HCEC 1CT (cell line): ENCODE results near the gene GPATCH8.
"Not testable (repeated sequence)": the region's sequence is repeated elsewhere in the genome, so short reads cannot be mapped to it uniquely, and the experiment has no call there.

Source experiments
- DNase-seq: peaks from one replicate; pipeline ENCODE4 v3.0.0-alpha.2; 2017

GPATCH8 gene

DNA sequence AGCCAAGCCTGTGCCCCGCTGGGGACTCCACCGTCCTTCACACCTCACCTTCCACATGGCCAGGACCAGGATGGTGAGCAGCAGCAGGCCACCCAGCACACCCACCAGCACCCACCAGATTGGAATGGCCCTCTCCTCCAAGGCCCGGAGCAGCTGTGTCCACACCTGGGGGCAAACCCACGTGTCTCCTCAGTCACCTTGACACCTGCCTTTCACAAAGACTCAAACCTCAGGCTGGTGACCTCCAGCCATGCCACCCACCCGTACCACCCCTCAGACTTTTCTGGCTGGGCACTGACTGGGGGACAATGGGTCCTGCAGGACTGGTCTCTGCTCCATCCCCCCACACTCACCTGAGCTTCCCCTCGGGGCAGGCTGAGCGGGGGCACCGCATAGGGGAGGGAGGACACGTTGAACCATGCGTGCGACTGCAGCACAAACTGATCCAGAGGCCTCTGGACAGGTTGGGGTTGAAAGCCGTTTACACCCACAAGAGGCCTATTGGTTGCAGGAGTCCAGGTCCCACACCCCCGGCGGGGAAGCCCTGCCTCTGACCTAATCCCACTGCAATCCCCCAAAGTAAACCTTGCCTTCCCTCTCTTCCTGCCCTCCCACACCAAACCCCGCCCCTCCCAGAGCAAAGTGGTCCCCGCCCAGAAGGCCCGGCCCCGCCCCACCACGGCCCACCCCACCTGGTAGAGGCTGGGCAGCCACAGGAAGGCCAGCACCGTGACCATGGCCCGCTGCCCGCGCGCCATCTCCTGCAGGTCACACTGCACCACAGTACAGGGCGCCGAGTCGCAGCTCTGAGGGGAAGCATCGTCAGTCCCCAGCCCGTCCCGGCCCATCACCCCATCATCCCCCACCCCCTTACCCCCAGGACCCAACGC lies 128.7 kb downstream of the GPATCH8 start:
- DNase-seq, result no peak

DNA sequence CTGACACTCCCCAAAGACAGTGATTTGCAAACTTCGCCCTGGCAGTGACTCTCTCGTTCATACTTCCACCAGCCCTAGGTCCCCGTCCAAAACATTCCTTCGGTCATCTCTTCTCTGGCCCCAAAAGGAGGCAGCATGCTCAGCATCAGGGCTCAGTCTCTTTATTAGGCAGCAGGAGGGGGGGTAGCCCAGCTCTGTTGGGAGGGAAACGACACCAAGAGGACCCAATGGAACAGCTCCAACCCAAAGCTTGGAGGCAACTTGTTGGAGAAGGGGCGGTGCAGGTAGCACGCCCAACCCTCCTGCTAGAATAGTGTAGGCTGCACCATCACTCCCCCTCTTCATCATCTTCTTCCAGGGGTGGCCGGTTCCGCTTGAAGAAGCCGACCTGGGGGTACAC lies 131.2 kb downstream of the GPATCH8 start:
- DNase-seq, result no peak

DNA sequence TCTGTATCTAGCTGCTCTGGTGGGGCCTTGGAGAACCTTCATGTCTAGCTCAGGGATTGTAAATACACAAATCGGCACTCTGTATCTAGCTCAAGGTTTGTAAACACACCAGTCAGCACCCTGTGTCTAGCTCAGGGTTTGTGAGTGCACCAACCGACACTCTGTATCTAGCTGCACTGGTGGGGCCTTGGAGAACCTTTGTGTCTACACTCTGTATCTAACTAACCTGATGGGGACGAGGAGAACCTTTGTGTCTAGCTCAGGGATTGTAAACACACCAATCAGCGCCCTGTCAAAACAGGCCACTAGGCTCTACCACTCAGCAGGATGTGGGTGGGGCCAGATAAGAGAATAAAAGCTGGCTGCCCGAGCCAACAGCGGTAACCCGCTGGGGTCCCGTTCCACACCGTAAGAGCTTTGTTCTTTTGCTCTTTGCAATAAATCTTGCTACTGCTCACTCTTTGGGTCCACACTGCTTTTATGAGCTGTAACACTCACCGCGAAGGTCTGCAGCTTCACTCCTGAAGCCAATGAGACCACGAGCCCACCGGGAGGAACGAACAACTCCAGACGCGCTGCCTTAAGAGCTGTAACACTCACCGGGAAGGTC lies 133.7 kb downstream of the GPATCH8 start:
- DNase-seq, result not testable (repeated sequence)

DNA sequence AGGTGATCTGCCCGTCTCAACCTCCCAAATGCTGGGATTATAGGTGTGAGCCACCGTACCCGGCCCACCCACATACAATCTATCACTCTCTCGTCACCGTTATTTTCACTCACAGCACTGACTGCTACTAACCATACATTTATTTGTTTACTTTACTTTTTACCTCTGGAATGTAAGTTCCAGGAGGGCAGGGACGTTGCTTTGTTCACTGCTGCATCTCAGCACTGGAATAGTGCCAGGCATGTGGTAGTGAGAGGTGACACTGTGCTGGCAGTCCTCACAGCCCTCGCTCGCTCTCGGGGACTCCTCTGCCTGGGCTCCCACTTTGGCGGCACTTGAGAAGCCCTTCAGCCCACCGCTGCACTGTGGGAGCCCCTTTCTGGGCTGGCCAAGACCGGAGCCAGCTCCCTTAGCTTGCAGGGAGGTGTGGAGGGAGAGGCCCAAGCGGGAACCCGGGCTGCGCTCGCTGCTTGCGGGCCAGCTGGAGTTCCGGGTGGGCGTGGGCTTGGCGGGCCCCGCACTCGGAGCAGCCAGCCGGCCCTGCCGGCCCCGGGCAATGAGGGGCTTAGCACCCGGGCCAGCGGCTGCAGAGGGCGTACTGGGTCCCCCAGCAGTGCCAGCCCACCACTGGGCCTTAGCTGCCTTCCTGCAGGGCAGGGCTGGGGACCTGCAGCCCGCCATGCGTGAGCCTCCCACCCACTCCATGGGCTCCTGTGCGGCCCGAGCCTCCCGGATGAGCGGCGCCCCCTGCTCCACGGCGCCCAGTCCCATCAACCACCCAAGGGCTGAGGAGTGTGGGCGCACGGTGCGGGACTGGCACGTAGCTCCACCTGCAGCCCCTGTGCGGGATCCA lies 134.6 kb downstream of the GPATCH8 start:
- DNase-seq, result not testable (repeated sequence)

DNA sequence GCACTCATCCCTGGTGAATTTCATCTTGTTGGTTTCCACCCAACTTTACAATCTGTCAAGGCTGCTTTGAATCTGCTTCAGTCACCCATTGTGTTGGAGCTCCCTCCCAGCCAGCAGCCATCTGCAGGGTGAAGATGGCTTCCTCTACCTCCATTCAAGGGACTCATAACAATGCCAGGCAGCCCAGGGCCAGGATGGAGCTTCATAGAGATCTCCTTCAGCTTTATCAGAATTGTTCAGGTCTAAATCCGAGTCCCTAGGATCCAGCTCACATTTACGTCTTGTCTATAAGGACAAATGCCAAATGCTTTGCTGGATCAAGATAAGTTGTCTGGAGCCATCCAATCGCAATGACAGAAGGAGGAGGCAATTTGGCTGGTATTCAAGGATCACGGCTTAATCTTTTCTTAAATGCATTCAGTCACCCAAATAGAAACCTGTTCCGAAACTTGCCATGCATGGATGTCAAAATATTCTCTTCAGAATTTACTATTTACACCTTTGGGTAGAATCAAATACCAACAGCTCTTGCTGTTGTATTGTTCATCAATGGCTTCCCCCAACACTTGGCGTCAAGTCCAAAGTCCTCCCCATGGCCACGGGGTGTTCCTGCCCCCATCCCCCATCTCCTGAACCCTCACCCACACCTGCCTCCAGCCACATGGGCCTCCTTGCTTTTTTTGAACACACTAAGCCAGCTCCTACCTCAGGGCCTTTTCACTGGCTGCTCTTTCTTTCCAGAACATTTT lies 135.8 kb downstream of the GPATCH8 start:
- DNase-seq, result no peak

DNA sequence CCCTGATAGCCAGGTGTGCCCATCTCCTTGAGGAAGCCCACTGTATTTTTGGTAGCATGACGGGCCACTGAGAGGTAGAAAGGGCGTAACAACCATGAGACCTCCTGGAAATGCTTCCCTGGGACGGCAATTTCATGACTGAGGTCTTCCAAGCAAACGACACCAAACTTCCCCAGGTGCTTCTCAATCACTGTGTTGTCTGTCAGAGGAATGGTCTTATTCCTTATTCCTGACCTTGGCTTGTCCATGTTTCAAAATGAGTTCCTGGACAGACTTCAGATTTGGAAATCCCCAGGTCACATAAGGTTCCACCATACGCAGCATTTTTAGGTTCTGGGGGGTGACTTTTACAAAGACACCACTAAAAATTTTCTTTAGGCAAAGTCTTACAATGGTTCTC lies 138.2 kb downstream of the GPATCH8 start:
- not testable (repeated sequence) for DNase-seq

DNA sequence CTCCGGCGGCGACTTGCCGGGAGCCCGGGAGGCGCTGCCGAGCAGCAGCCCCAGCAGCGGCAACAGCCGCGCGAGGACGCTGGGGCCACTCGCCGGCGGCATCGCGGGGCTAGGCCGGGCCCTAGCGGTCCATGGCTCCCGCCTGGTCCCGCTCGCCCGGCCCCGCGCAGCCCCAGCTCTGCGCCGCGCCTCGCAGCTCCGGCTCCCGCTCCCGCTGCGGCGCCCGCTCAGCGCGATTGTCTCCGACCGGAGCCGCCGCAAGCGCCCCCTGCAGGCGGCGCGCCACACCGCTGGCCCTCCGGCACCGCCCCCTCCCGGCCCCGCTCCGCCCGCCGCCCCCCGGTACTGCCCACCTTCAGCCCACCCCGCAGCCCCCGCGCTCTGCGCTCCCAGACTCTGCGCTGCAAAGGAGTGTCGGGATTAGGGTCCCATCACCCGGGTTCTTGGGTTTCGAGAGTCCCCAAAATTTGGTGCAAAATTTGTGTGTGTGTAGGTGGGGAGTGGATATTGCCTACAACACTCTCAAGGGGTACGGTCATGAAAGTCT lies 139.5 kb downstream of the GPATCH8 start, which contains the start of gene FAM171A2:
FAM171A2 (minus strand) TSS at position 241 of the 547 bp plus-strand sequence; CDS start at position 102, 139 bp downstream.
- peak; percentile 34 for DNase-seq

DNA sequence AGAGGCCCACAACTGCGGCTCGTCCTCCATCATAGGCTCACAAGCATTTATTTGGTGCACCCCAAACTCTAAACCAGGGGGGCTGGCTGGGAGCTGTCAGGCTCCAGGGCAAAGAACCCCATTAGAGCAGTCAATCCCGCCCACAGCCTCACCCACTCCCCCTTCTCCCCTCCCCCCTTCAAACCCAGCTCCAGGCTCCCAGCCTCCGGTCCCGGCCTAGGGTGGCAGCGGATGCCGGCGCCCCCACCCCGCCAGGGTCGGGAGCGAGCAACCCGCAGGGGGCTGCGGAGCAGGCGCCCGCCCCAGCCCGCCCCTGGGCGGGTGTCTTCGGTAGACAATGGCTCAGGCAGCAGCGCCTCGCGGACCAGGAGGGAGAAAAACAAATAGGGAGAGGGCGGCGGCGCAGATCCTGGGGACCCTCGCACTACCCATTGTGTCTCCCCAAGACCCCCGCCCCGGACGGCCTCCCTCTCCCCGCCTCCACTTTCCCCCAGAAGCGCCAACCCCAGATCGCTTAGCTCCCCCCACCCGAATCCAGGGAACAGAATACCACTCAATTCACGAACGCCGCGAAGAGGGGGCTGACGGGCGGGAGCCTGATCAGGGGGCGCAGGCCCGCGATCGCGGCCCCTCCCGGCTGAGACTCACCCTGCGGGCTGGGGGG lies 140.1 kb downstream of the GPATCH8 start:
- DNase-seq, result no peak

DNA sequence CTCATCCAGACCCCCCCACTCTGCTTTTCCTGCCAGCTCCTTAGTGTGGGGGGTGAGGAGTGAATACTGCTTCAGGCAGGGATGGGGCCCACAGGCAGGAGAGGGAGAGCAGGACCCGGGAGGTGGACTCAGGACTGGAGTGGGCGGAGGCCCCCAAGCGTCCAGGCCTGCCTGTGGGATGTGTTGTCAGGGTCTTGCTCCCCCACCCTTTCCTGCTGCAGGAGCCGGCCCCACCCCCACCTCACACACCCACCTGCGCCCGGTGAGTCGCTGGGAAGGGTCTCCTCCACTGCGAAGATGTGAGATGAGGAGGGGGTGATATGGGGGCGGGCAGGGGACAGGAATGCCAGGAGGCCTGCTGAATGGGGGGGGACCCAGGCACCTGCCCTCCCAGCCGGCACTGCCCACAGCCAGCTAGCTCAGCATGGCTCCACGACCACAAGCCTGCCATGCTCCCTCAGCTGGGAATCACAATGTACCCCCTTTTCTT lies 140.7 kb downstream of the GPATCH8 start:
- no peak for DNase-seq

DNA sequence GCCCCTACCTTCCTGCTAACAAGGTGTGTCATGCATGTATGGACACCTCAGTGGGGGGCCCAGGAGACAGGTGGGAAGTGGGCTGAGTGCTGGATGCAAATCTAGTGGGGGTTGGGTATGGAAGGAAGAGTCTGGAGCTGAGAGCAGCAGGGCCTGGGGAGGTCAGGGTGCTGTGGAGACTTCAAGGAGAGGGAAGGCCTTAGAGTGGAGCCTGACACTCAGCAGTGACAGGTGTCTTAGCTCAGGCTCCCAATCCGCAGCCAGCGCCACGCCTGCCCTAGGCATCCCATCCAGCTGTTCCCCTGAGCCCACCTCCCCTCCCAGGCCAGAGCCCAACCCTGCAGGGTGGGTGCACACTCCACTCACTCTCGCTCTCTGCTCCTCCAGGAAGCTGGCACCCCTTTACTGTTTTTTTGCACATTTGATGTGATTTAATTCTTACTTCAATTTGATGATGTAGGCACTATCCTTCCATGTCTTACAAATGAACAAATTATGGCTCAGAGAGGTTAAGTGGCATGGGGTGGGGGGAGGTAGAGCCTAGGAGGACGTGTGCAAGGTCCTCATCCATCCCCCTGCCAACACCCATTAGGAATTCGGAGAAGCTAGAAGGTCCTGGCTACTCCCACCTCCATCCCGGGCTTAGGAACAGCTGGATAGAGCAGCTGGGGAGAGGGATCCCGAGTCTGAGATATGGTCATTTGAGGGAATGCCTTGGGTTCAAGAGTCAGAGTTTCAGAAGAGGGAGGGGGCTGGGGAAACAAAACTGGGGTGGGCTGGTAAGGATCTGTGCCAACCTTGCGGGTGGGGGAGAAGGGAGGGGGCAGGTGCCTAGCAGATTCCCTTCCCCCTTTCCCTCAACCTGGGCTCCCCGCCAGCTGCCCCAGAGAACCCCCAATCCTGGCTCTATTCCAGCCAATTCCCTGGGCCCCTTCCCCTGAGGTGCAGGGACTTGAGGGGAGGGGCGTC lies 141.6 kb downstream of the GPATCH8 start:
- no peak for DNase-seq

DNA sequence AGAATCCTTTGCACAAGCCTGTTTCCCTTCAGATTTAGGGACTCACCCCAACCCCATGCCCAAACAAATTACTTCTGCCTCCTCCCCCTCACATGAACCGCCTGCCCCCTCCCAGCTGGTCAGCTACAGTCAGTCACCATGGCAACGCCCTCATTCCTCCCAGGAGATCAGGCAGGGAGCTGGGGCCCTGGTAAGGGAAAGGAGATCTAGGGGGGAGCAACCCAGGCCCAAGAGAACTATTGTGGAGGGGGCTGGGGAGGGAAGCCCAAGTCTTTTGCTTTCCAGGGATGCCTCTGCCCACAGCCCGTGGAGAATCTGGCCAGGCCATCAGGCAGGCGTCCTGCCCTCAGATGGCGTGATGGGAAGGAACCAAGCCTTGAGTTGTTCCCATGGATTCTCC lies 142.4 kb downstream of the GPATCH8 start:
- DNase-seq, result peak; percentile 15

DNA sequence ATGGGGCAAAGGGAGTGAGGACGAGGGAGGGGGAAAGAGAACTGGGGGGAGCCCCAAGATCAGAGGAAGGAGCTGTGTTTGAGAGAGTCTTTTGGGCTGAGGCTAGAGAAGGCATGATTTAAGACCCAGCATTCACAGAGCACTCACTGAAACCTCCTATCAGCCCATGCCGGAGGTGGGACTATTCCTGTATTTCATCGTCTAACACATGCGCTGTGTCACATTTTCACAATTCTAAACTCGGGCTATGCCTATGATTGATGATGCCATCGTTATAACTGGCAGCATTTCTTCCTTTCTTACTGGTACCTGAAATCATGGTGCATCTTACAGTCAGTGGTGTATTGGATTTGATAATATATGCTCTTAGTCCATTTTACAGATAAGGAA lies 143.1 kb downstream of the GPATCH8 start:
- DNase-seq, result no peak

DNA sequence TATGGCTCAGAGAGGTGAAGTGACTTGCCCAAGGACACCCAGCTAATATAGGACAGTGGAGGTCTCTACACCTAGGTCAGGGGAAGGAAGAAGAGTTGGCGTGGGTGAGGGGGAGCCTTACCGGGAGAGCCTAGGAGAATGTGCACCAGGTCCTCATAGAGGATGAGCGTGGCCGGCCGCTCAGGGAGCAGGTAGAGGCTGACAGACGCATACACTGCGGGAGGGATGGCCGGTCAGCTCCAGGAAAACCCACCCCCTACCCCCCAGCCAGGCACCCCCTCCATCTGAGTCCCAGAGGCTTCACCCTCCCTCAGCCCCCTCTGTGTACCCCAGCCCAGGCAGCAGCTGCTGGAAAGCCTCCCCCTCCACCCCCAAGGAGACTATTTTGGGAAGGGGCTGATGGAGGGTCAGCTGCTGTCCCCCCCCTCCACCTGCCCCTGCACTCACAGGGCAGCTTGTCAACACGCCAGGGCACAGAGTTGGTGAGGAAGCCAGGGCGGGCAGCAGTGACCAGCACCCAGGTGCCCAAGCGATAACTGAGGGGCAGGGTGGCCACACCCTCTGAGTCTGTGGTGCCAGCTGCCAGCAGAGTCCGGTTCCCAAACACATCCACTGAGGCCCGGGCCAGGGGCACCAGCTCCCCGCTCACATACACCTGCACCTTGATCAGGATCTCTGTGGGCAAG lies 143.6 kb downstream of the GPATCH8 start:
- DNase-seq, result no peak

DNA sequence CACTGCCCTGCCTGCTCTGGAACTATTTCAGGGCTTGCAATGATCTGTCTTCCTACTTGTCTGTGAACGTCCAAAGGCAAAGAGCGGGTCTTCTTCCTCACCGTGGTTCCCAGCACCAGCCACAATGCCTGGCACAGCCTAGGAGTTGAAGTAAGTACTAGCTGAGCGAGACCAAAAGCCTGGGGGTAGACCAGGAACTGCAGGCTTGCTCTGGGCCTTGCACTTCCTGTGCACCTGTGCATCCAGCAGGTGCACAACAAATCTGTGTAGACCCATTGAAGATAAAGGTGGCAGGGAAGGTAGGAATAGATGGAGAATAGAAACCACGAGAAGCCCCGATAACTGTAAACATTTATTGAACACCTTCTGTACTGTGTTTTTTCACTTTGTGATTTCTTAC lies 144.2 kb downstream of the GPATCH8 start:
- DNase-seq, result no peak

DNA sequence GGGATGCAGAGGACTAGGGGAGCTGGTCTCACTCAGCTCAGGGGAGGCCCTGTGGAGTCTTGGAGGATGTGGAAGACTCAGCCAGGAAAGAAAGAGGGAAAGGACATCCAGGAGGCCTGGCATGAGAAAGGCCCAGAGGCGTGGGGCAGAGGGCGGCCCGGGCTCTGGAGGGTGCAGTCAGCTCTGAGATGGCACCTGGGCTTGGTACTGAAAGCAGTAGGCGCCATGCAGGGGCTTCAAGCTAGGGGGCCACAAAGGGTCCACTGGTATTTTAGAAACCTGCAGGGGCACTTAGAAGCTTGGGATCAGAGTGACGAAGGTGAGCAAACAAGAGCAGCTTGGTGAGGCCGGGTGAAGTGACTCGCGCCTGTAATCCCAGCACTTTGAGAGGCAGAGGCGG lies 145.1 kb downstream of the GPATCH8 start:
- DNase-seq, result no peak

DNA sequence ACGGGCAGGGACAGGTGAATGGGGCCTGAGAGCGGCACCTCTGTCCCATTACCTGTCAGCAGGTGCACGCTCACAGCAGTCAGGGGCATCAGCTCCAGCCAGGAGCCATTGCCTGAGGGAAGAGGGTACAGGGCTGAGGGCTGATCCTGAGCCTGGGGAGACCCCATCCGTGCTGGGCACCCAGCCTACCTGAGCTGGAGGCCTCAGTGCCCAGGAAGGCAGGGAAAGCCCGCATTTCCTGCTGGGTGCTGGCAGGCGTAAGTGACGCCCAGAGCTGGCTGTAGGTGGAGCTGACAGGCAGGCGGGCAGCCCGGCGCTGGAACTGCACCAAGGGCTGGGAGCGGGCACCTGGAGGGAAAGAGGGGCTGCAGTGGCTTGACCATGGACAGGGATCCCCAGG lies 147.0 kb downstream of the GPATCH8 start:
- no peak for DNase-seq

DNA sequence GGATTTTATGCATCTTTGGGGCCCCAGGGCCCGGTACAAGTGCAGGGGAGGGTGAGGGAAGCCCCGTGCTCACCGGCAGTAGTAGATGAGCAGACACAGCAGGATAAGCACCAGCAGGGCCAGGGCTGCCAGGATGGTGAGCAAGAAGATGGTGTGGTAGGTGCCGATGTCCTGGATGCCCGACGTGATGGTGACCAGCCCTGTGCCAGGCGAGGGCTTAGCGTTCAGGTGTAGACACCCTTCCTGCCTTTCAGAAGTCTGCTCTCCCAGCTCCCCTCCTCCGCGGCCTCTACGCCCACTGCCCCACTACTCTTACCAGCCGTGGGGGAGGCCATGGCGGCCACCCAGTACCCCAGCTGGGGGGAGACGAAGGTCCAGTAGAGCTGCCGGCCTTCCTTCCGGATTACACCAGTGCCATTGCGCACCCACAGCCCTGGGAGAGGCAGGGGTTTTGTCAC lies 147.5 kb downstream of the GPATCH8 start:
- DNase-seq, result no peak

DNA sequence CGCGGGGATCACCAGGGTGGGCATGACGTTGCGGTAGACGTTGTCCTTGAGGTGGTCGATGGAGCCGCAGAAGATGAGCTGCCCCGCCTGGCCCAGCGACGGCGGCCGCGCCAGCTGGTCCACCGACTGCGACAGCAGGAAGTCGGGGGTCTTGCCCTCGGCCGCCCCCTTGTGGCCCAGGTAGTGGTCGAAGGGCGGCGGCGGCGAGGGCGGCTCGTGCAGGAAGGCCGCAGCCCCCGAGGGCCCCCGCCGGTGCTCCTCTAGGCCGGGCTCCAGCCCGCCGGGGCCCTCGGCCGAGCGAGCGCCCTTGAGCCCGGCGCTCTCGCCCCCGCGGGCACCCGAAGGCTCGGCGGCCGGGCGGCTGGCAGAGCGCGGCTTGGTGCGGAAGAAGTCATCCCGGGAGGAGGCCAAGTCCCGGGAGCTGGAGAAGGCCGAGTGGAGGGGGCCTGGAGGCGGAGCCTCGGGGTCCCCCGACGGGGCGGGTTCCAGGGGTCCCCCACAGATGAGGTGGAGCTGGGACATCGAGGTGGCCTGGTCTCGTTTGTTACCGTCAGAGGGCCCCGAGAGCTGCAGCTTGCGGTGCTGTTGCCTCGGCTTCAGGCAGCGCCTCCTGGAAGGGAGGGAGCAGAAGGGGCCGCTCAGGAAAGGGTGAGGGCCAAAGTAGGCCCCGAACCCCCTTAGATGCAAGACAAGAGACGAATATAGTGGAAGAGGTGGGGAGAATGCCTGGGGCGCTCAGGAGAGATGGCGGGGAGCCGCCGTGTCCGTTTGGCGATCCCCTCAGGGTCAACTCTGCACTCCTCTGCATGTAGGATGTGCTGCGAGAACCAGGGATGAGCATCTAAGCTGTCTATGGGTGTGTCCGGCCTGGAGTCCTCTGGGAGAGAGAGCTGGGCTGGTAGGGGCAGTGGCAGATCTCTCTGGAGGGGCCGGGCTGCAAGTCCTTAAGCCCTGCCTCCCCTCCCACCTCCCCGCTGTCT lies 148.3 kb downstream of the GPATCH8 start:
- no peak for DNase-seq
